Midbrain (tissue), 1 donor: ENCODE data around the gene GCDH.
"Not testable (repeated sequence)": the region's sequence is repeated elsewhere in the genome, so short reads cannot be mapped to it uniquely, and the experiment has no call there.

Experiments
- DNase-seq: peaks from one replicate; lab custom pipeline; 2025; lab: John Stamatoyannopoulos, UW

Gene GCDH

GRCh38 chr19:12907166-12907565, 16.2 kb downstream of the GCDH start:
- DNase-seq: no peak

- DNase-seq: no peak
Observed at GRCh38 chr19:12912571-12912970, 21.6 kb downstream of the GCDH start.

GRCh38 chr19:12913011-12913561, 22.1 kb downstream of the GCDH start:
- peak; percentile 88 for DNase-seq

- no peak for DNase-seq
Observed at GRCh38 chr19:12913851-12914690, 23.1 kb downstream of the GCDH start.

GRCh38 chr19:12915860-12916259, 24.9 kb downstream of the GCDH start:
- not testable (repeated sequence) for DNase-seq

- no peak for DNase-seq
Observed at GRCh38 chr19:12918253-12918652, 27.3 kb downstream of the GCDH start.

- no peak for DNase-seq
Observed at GRCh38 chr19:12921047-12921446, 30.1 kb downstream of the GCDH start.

- no peak for DNase-seq
Observed at GRCh38 chr19:12922959-12923358, 32.0 kb downstream of the GCDH start.

GRCh38 chr19:12924621-12925310, 33.8 kb downstream of the GCDH start:
- DNase-seq: no peak

GRCh38 chr19:12930002-12930645, 39.2 kb downstream of the GCDH start:
- no peak for DNase-seq

GRCh38 chr19:12932392-12933286, 41.7 kb downstream of the GCDH start:
- DNase-seq: no peak

- DNase-seq: peak; percentile 97
Observed at GRCh38 chr19:12933287-12934072, 42.5 kb downstream of the GCDH start, which contains the start of gene FARSA. FARSA (minus strand) TSS chr19:12933711; CDS start chr19:12933696, 15 bp downstream.

GRCh38 chr19:12935071-12935470, 44.1 kb downstream of the GCDH start:
- no peak for DNase-seq

- no peak for DNase-seq
Observed at GRCh38 chr19:12936582-12936981, 45.6 kb downstream of the GCDH start.

- no peak for DNase-seq
Observed at GRCh38 chr19:12937093-12937926, 46.4 kb downstream of the GCDH start.

GRCh38 chr19:12937927-12938778, 47.2 kb downstream of the GCDH start, which contains the start of gene CALR:
CALR (plus strand) TSS chr19:12938609; CDS start chr19:12938680, 71 bp downstream.
- DNase-seq: peak; percentile 100

GRCh38 chr19:12938779-12939601, 48.0 kb downstream of the GCDH start:
- DNase-seq: no peak
